Uterus (tissue), 4 donors: ENCODE data around the gene STX12. TPM values are rescaled to one million over a fixed set of nuclear protein-coding genes. Genes with fewer than 3 reads are reported as not detected.
A peak's percentile ranks its signal among the peaks of the same experiment; 100 is the strongest.
"Not testable (repeated sequence)": the region's sequence is repeated elsewhere in the genome, so short reads cannot be mapped to it uniquely, and the experiment has no call there.

Source experiments
- DNase-seq, 2 donors: peaks; one replicate each; pipeline ENCODE4 v3.0.0-alpha.2; 2019 to 2020
- H3K27ac ChIP-seq, 2 donors: fragments of 200-600 bp; sonication (generic); 1 replicate in 1 of 2; 2 replicates in 1 of 2; pipeline ENCODE4 v1.5.1; 2016 to 2018
- H3K27me3 ChIP-seq, 2 donors: fragments of 200-600 bp; sonication (generic); one replicate each; pipeline ENCODE4 v1.5.1; 2018 to 2019; ENCODE audit warnings: control low read depth in 1 of 2
- H3K36me3 ChIP-seq, 2 donors: fragments of 200-600 bp; sonication (generic); one replicate each; pipeline ENCODE4 v1.5.1; 2019; ENCODE audit warnings: control low read depth in 1 of 2
- H3K4me1 ChIP-seq, 2 donors: fragments of 200-600 bp; sonication (generic); one replicate each; pipeline ENCODE4 v1.5.1; 2018 to 2019; ENCODE audit warnings: control low read depth in 1 of 2
- H3K4me3 ChIP-seq, 2 donors: fragments of 200-600 bp; sonication (generic); 1 replicate in 1 of 2; 2 replicates in 1 of 2; pipeline ENCODE4 v1.5.1; 2018 to 2019; ENCODE audit warnings: mild to moderate bottlenecking in 1 of 2
- H3K9me3 ChIP-seq, 2 donors: fragments of 200-600 bp; sonication (generic); one replicate each; pipeline ENCODE4 v1.5.1; 2019; ENCODE audit warnings: control low read depth in 1 of 2
- CTCF ChIP-seq, 4 experiments: fragments of 200-600 bp in 2 of 4; fragments of 450-650 bp in 2 of 4; sonication (generic) in 2 of 4; IDR thresholded peaks; one replicate each; pipeline ENCODE4 v1.5.1; 2016 to 2019; ENCODE audit warnings: antibody characterized with exemption in 4 of 4, mild to moderate bottlenecking in 2 of 4, moderate library complexity in 1 of 4
- POLR2A ChIP-seq, 2 donors: fragments of 450-650 bp; IDR thresholded peaks; one replicate each; pipeline ENCODE4 v1.6.1; 2016; ENCODE audit warnings: antibody characterized with exemption in 2 of 2, mild to moderate bottlenecking in 1 of 2, moderate library complexity in 1 of 2
- intact Hi-C: fragments of 100-400 bp; cut with DNase I; formaldehyde crosslinking; loops from one replicate; pipeline ENCODE4 v1.15.1; 2023; ENCODE audit warnings: low total_unique reads
- total RNA-seq, 4 donors: library from RNA; depleted of rRNA in 3 of 4; stranded (reverse); fragments of >200 nt in 3 of 4; gene quantifications; one replicate each; pipeline versions ENCODE4 v1.1.0 to v1.2.4, GENCODE V29; 2014 to 2023
- donor health status: DM: yes; HTN: yes; CAD: no.

STX12 gene
- total RNA-seq, 4 donors from 2014 or later = 24.4 to 67.8 (median 56.2) TPM

GRCh38 chr1:27763358-27763757 lies 9.7 kb upstream of the STX12 start:
- no peak overlapping the region for H3K27ac ChIP-seq
- intact Hi-C loops = no loop called here

GRCh38 chr1:27770293-27770830 lies 2.7 kb upstream of the STX12 start:
- H3K4me3 ChIP-seq = no peak overlapping the region
- TF ChIP-seq POLR2A (IDR thresholded peaks at IDR 0.05) (no peak), CTCF (IDR thresholded peaks at IDR 0.05) (no peak)
- H3K4me1 ChIP-seq = no peaks in the 10 kb centered on the region
- H3K27ac ChIP-seq = no peak overlapping the region
- intact Hi-C loops = no loop called here
- H3K36me3 ChIP-seq = no peaks in the 10 kb centered on the region
- H3K27me3 ChIP-seq = no peaks in the 10 kb centered on the region
- H3K9me3 ChIP-seq = no peaks in the 10 kb centered on the region
- DNase-seq = no peak

More at GRCh38 chr1:27763358-27763757, 9.7 kb upstream of the STX12 start:
- H3K36me3 ChIP-seq = peaks cover 0 to 3% of the 10 kb centered on the region in 2 donors
- H3K27me3 ChIP-seq = no peaks in the 10 kb centered on the region
- H3K9me3 ChIP-seq = no peaks in the 10 kb centered on the region
- no peak for TF ChIP-seq POLR2A (IDR thresholded peaks at IDR 0.05)
- no peak for TF ChIP-seq CTCF (IDR thresholded peaks at IDR 0.05)
- H3K4me3 ChIP-seq = no peak overlapping the region
- H3K4me1 ChIP-seq = no peaks in the 10 kb centered on the region
- no peak for DNase-seq

GRCh38 chr1:27772036-27772931 lies 735 bp upstream of the STX12 start:
- intact Hi-C loops = no loop called here
- peak overlapping the region; percentile 87 to 94 for H3K27ac ChIP-seq
- H3K27me3 ChIP-seq = no peaks in the 10 kb centered on the region
- DNase-seq = no peak
- no peaks in the 10 kb centered on the region for H3K9me3 ChIP-seq
- no peaks in the 10 kb centered on the region for H3K36me3 ChIP-seq
- no peak for TF ChIP-seq CTCF (IDR thresholded peaks at IDR 0.05)
- TF ChIP-seq POLR2A (IDR thresholded peaks at IDR 0.05) = no peak
- peak overlapping the region; percentile 84 to 94 for H3K4me3 ChIP-seq
- no peaks in the 10 kb centered on the region for H3K4me1 ChIP-seq

GRCh38 chr1:27773826-27774445 lies 917 bp downstream of the STX12 start:
- no peak for DNase-seq
- Histone ChIP-seq H3K4me1 (no peaks in the 10 kb centered on the region), H3K4me3 (peak overlapping the region; percentile 84 to 94), H3K27ac (peak overlapping the region; percentile 87 to 94), H3K9me3 (no peaks in the 10 kb centered on the region), H3K36me3 (no peaks in the 10 kb centered on the region), H3K27me3 (no peaks in the 10 kb centered on the region)
- TF ChIP-seq POLR2A (IDR thresholded peaks at IDR 0.05) (peak in 1 of 2 donors; percentile 10), CTCF (IDR thresholded peaks at IDR 0.05) (no peak)
- intact Hi-C loops = no loop called here

GRCh38 chr1:27774654-27775053 lies 1.6 kb downstream of the STX12 start:
- peak overlapping the region in 1 of 2 donors; percentile 94 for H3K4me3 ChIP-seq
- intact Hi-C loops = no loop called here
- no peak for DNase-seq
- no peaks in the 10 kb centered on the region for H3K27me3 ChIP-seq
- H3K36me3 ChIP-seq = no peaks in the 10 kb centered on the region
- no peak overlapping the region for H3K27ac ChIP-seq
- no peaks in the 10 kb centered on the region for H3K9me3 ChIP-seq
- no peaks in the 10 kb centered on the region for H3K4me1 ChIP-seq
- TF ChIP-seq POLR2A (IDR thresholded peaks at IDR 0.05) (no peak), CTCF (IDR thresholded peaks at IDR 0.05) (no peak)

- H3K4me1 ChIP-seq, intact Hi-C loops, H3K9me3 ChIP-seq, DNase-seq, H3K27ac ChIP-seq, H3K4me3 ChIP-seq, H3K36me3 ChIP-seq, H3K27me3 ChIP-seq: not testable (repeated sequence)
Observed at GRCh38 chr1:27775336-27775735, 2.3 kb downstream of the STX12 start.

- H3K9me3 ChIP-seq, H3K4me3 ChIP-seq, H3K27ac ChIP-seq, intact Hi-C loops, H3K4me1 ChIP-seq, H3K27me3 ChIP-seq, H3K36me3 ChIP-seq, DNase-seq: not testable (repeated sequence)
Observed at GRCh38 chr1:27776276-27776675, 3.3 kb downstream of the STX12 start.
